ENCODE results near the gene ZNF69. TPM values are rescaled to one million over a fixed set of nuclear protein-coding genes. Genes with fewer than 3 reads are reported as not detected.
A peak's percentile ranks its signal among the peaks of the same experiment; 100 is the strongest.

ZNF69 gene
- total and polyA plus RNA-seq, 2 of the 13 experiments (the other 11 are each of a cell fraction or from before 2014, with no cell fraction given) = 9.6 to 21.0 TPM

- TF ChIP-seq BATF2 (CRISPR knock-in tag; IDR thresholded peaks at IDR 0.05) (0 out of 2 replicates have a peak, but pooled peaks have one; percentile 1), ZNF816 (CRISPR knock-in tag; IDR thresholded peaks at IDR 0.05; ENCODE audit: borderline replicate concordance) (peak; percentile 43; the same call in 1 of the 2 replicates), PHF21A (CRISPR knock-in tag; IDR thresholded peaks at IDR 0.05) (peak; percentile 8; the same call in 1 of the 2 replicates), ZNF670 (CRISPR knock-in tag; IDR thresholded peaks at IDR 0.05; ENCODE audit: borderline replicate concordance) (peak; percentile 10; the same call in 1 of the 2 replicates)
Measured at GRCh38 chr19:11925651-11926187, 38.1 kb downstream of the ZNF69 start (continued).

GRCh38 chr19:11927227-11927626 lies 39.6 kb downstream of the ZNF69 start:
- ChIA-PET CTCF (ENCODE audit: low intra/inter-chr PET ratio, low total read pairs) (no interaction called here), POLR2A (no interaction called here)
- H3K27ac ChIP-seq (ENCODE audit: extremely low read length, insufficient read depth, low read length) = no peak overlapping the region
- intact Hi-C loops (cut with micrococcal nuclease; ENCODE audit: unreplicated experiment) = no loop called here
- 0 out of 5 replicates have a peak, but pooled peaks cover 0 to 1% of the 10 kb centered on the region in 2 experiments for H3K36me3 ChIP-seq (replicated peaks in 1 of 2; ENCODE audit: control insufficient read depth in 1 of 2, insufficient read depth in 2 of 2, low read length in 2 of 2)
- BruUV-seq (replicated peaks) = no TSS peak
- FAIRE-seq = no peak
- peak overlapping the region in 1 of 3 experiments; percentile 23; a peak in 1 of 6 replicates for H3K4me3 ChIP-seq (replicated peaks in 1 of 3; ENCODE audit: insufficient read depth in 1 of 3, low read depth in 2 of 3, low read length in 3 of 3)
- H3K9me3 ChIP-seq (ENCODE audit: low read length) = no peaks in the 10 kb centered on the region
- H3K4me1 ChIP-seq (ENCODE audit: insufficient read depth, low read length) = peaks cover 55% of the 10 kb centered on the region
- no peaks in the 10 kb centered on the region; a peak in 1 of 5 replicates for H3K27me3 ChIP-seq (ENCODE audit: control insufficient read depth in 1 of 2, insufficient read depth in 2 of 2, low read length in 2 of 2)
- H2AFZ ChIP-seq (ENCODE audit: low read length) = no peak overlapping the region
- DNase-seq (ENCODE audit: low spot score) = no peak
- H4K20me1 ChIP-seq (ENCODE audit: insufficient read depth, low read length) = no peaks in the 10 kb centered on the region
- WGBS (ENCODE audit: low lambda C conversion rate) = 93% methylated on average over 3 of the region's 3 CpGs
- H3K4me2 ChIP-seq (ENCODE audit: low read depth, low read length) = peak overlapping the region; percentile 100; the same call in 1 of the 2 replicates
- peaks cover 27% of the 10 kb centered on the region for H3K79me2 ChIP-seq (ENCODE audit: insufficient read depth, low read length)
- no peak for ATAC-seq
- in situ Hi-C loops (cut with HindIII; ENCODE audit: extremely low pct_ligation_motif_present, low pct_unique_long_range_greater_than_20kb) = no loop called here
- TF ChIP-seq SIN3A (IDR thresholded peaks at IDR 0.05; ENCODE audit: borderline replicate concordance, low read depth, low read length) (no peak), ZNF232 (CRISPR knock-in tag; IDR thresholded peaks at IDR 0.05; ENCODE audit: borderline replicate concordance) (no peak), ZNF749 (CRISPR knock-in tag; IDR thresholded peaks at IDR 0.05; ENCODE audit: borderline replicate concordance) (no peak), ZNF124 (CRISPR knock-in tag; IDR thresholded peaks at IDR 0.05) (no peak)
- no peak overlapping the region for H3K9ac ChIP-seq (ENCODE audit: insufficient read depth, low read depth, low read length)
